K562 (cell line): Measurements from ENCODE around the gene OR10G7. TPM values are rescaled to one million over a fixed set of nuclear protein-coding genes. Genes with fewer than 3 reads are reported as not detected.
A peak's percentile ranks its signal among the peaks of the same experiment; 100 is the strongest.

Source experiments
- CEBPZ ChIP-seq: fragments of 150-350 bp; IDR thresholded peaks from 2 replicates; pipeline ENCODE4 v1.6.1; 2014; ENCODE audit warnings: low read depth, mild to moderate bottlenecking, low read length, borderline replicate concordance
- CREM ChIP-seq: IDR thresholded peaks from 2 replicates; pipeline ENCODE4 v1.6.1; 2014; ENCODE audit warnings: antibody characterized with exemption, low read depth
- EGR1 ChIP-seq: fragments of 450-650 bp; conservative IDR thresholded peaks from 2 replicates; pipeline ENCODE4 v1.6.1; 2017; ENCODE audit warnings: mild to moderate bottlenecking
- ELF4 ChIP-seq: fragments of 450-650 bp; formaldehyde crosslinking; IDR thresholded peaks from 2 replicates; pipeline ENCODE4 v1.4.0; 2022; ENCODE audit warnings: missing genetic modification characterization
- HDAC2 ChIP-seq: fragments of 450-650 bp; IDR thresholded peaks from 2 replicates; pipeline ENCODE4 v1.6.1; 2016; ENCODE audit warnings: mild to moderate bottlenecking
- ILF3 ChIP-seq: fragments of 450-650 bp; IDR thresholded peaks from 2 replicates; pipeline ENCODE4 v1.6.1; 2018; ENCODE audit warnings: antibody characterized with exemption, mild to moderate bottlenecking, moderate library complexity, borderline replicate concordance
- KLF6 ChIP-seq: fragments of 250-450 bp; sonication (Bioruptor Pico); IDR thresholded peaks from 2 replicates; pipeline ENCODE4 v1.4.0; 2020; ENCODE audit warnings: mild to moderate bottlenecking, moderate library complexity, borderline replicate concordance
- MAFG ChIP-seq: fragments of 450-650 bp; conservative IDR thresholded peaks from 2 replicates; pipeline ENCODE4 v1.6.1; 2016; ENCODE audit warnings: missing genetic modification characterization, missing compliant biosample characterization
- MTA1 ChIP-seq: fragments of 450-650 bp; IDR thresholded peaks from 2 replicates; pipeline ENCODE4 v1.6.1; 2017; ENCODE audit warnings: borderline replicate concordance
- NELFE ChIP-seq: IDR thresholded peaks from 2 replicates; pipeline ENCODE4 v1.6.1; 2011; ENCODE audit warnings: mild to moderate bottlenecking; ENCODE audit not compliant: insufficient read depth, insufficient read length
- SMARCB1 ChIP-seq: IDR thresholded peaks from 2 replicates; pipeline ENCODE4 v1.6.1; 2011; ENCODE audit warnings: improper control_type of control experiment, low read depth; ENCODE audit not compliant: insufficient read length
- SMC3 ChIP-seq: conservative IDR thresholded peaks from 2 replicates; pipeline ENCODE4 v1.6.1; 2011; ENCODE audit warnings: low read depth, low read length, improper control_type of control experiment; ENCODE audit not compliant: insufficient read depth
- ZFP36 ChIP-seq: fragments of 150-350 bp; IDR thresholded peaks from 2 replicates; pipeline ENCODE4 v1.6.1; 2018; ENCODE audit warnings: low read length, low read depth; ENCODE audit not compliant: partially characterized antibody
- ZNF436 ChIP-seq: fragments of 250-450, 450-650 bp; sonication (Bioruptor Pico); formaldehyde crosslinking; IDR thresholded peaks from 2 replicates; pipeline ENCODE4 v1.7.0; 2020; ENCODE audit warnings: mild to moderate bottlenecking
- ZNF507 ChIP-seq: conservative IDR thresholded peaks from 2 replicates; pipeline ENCODE4 v1.6.1; 2017; ENCODE audit warnings: missing genetic modification characterization, missing compliant biosample characterization
- polyA plus RNA-seq, 8 experiments: library from polyadenylated mRNA; depleted of rRNA in 4 of 8; stranded (reverse) in 5 of 8; unstranded in 3 of 8; fragments of >200 nt; fragmentation: Nextera tagmentation in 2 of 8; fragmentation: Illumina TruSeq in 1 of 8; extraction: Ambion mirVana in 2 of 8; extraction: Trizol in 1 of 8; gene quantifications; 2 replicates each; pipeline versions ENCODE4 v1.2.1 to v1.2.3, GENCODE V29; 2011 to 2014; ENCODE audit warnings: inconsistent platforms in 1 of 8, missing spikeins in 1 of 8
- total RNA-seq, 7 experiments: library from RNA; depleted of rRNA in 6 of 7; stranded (reverse); fragments of >200 nt in 6 of 7; fragmentation: Illumina TruSeq in 2 of 7; extraction: Trizol in 2 of 7; gene quantifications; 2 replicates each; pipeline versions ENCODE4 v1.2.1 to v1.2.3, GENCODE V29; 2011 to 2021; ENCODE audit warnings: low replicate concordance in 1 of 7
- TF ChIP-seq, protein P1 (sequence below), 2 experiments: fragments of 450-650 bp; formaldehyde crosslinking in 1 of 2; IDR thresholded peaks; 2 replicates each; pipeline versions ENCODE4 v1.4.0 to v1.6.1; 2014 to 2020; ENCODE audit warnings: mild to moderate bottlenecking in 2 of 2, borderline replicate concordance in 1 of 2, low read depth in 1 of 2

Gene OR10G7
- total and polyA plus RNA-seq, 9 of the 15 experiments (the other 6 are each of a cell fraction or from before 2014, with no cell fraction given) = not detected

DNA sequence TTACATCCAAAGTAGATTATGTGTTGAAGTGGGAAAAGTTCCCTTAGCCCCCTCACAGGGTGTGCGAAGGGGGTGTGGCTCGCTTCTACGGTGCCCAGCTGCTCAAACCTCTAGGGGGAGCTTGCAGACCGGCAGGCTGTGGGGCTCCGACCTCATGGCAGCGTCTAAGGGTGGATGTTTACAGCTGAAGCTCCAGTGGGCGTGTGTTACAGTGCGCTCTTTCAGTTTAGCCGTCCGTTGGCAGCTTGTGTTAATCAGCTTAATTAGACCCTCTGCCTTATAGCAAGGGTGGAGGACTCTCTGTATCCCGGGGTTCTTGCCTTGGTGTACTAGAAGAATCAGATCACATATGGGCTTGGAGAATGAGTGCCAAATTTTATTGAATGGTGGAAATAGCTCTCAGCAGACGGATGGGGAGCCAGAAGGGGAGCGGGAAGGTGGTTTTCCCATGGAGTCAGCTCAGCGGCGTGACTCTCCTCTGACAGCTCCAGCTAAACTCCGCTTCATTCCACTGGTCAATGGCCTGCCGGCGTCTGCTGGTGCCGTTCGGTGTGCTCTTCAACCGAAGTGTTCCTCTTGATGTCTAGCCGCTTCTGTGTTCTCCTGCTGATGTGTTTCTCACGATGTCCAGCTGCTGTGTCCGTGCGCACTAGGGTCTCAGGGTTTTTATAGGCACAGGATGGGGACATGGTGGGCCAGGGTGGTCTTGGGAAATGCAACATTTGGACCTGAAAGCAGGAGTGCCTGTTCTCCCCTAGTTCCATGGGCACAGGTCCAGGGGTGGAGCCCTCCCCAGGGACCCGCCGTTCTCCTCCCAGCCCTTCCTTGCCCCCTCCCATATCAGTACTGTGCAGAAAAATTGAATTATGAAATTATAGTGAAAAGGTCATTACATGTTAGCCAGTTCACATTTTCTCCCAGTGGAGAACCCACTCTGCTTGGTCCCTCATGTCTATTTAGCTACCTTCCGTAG is 28.6 kb upstream of the OR10G7 start (continued):
- TF ChIP-seq, protein P1, sequence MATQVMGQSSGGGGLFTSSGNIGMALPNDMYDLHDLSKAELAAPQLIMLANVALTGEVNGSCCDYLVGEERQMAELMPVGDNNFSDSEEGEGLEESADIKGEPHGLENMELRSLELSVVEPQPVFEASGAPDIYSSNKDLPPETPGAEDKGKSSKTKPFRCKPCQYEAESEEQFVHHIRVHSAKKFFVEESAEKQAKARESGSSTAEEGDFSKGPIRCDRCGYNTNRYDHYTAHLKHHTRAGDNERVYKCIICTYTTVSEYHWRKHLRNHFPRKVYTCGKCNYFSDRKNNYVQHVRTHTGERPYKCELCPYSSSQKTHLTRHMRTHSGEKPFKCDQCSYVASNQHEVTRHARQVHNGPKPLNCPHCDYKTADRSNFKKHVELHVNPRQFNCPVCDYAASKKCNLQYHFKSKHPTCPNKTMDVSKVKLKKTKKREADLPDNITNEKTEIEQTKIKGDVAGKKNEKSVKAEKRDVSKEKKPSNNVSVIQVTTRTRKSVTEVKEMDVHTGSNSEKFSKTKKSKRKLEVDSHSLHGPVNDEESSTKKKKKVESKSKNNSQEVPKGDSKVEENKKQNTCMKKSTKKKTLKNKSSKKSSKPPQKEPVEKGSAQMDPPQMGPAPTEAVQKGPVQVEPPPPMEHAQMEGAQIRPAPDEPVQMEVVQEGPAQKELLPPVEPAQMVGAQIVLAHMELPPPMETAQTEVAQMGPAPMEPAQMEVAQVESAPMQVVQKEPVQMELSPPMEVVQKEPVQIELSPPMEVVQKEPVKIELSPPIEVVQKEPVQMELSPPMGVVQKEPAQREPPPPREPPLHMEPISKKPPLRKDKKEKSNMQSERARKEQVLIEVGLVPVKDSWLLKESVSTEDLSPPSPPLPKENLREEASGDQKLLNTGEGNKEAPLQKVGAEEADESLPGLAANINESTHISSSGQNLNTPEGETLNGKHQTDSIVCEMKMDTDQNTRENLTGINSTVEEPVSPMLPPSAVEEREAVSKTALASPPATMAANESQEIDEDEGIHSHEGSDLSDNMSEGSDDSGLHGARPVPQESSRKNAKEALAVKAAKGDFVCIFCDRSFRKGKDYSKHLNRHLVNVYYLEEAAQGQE (IDR thresholded peaks at IDR 0.05; ENCODE audit: borderline replicate concordance) = peak; percentile 61; the same call in 1 of the 2 replicates
- TF ChIP-seq, protein P1 (CRISPR knock-in tag; IDR thresholded peaks at IDR 0.05; ENCODE audit: low read depth) = no peak
- TF ChIP-seq SMARCB1 (no peak), SMC3 (peak; percentile 87), KLF6 (no peak), ELF4 (CRISPR knock-in tag) (no peak), MTA1 (no peak), EGR1 (peak; percentile 49), ZNF507 (tag) (no peak), ZFP36 (peak; percentile 34), ILF3 (no peak), CEBPZ (no peak), CREM (peak; percentile 67), HDAC2 (peak; percentile 70; the same call in 1 of the 2 replicates), MAFG (tag) (no peak), ZNF436 (CRISPR knock-in tag) (no peak), NELFE (no peak)
